K562 (cell line): ENCODE measurements around the gene SLC20A1. TPM values are rescaled to one million over a fixed set of nuclear protein-coding genes. Genes with fewer than 3 reads are reported as not detected.

Source experiments
- ATAC-seq: fragments of 200-7000 bp; cut with Tn5 transposase; 3 replicates; pipeline ENCODE4 v1.9.1; 2020; ENCODE audit warnings: moderate library complexity
- BruUV-seq: library from RNA; stranded (reverse); fragments of 400-500 nt; replicated peaks from 2 replicates; lab custom pipeline; 2021; lab: Mats Ljungman, UMichigan
- CTCF ChIA-PET: fragments of 300-600 bp; formaldehyde crosslinking; extraction: SDS; loops from one replicate; lab custom pipeline; 2021; ENCODE audit warnings: low intra/inter-chr PET ratio; lab: Yijun Ruan, JAX
- POLR2A ChIA-PET: fragments of 300-600, 350-650 bp; sonication (Branson Sonifier 250); formaldehyde crosslinking; extraction: SDS; loops from one replicate; lab custom pipeline; 2021; ENCODE audit warnings: antibody characterized with exemption, inconsistent platforms; lab: Yijun Ruan, JAX
- DNase-seq, 4 experiments: peaks; one replicate each; pipeline versions ENCODE4 v3.0.0 to v3.0.0-alpha.2; 2011 to 2018; ENCODE audit warnings: low spot score in 3 of 4, mixed read lengths in 3 of 4; ENCODE audit errors: extremely low read depth in 1 of 4
- FAIRE-seq: peaks from 2 replicates; lab custom pipeline; 2011; peaks lifted over from hg19 to GRCh38; lab: Jason Lieb, UNC
- H2AFZ ChIP-seq: 2 replicates; pipeline ENCODE4 v1.6.0; 2011; ENCODE audit warnings: low read depth, low read length, control low read depth, inconsistent platforms
- H3K27ac ChIP-seq: fragments of 200-600 bp; 3 replicates; pipeline ENCODE4 v1.8.0; 2011; ENCODE audit warnings: low read depth, mild to moderate bottlenecking, control low read depth, inconsistent platforms, low read length, moderate library complexity, mixed read lengths; ENCODE audit errors: extremely low read depth
- H3K27me3 ChIP-seq, 2 experiments: fragments of 300-600 bp in 1 of 2; 2 replicates in 1 of 2; 3 replicates in 1 of 2; pipeline versions ENCODE4 v1.6.0 to v1.8.0; 2011; ENCODE audit warnings: inconsistent platforms in 2 of 2, low read length in 2 of 2, mild to moderate bottlenecking in 1 of 2, mixed read lengths in 1 of 2, moderate library complexity in 1 of 2; ENCODE audit not compliant: control insufficient read depth in 2 of 2, insufficient read depth in 2 of 2
- H3K36me3 ChIP-seq: fragments of 300-600 bp; 3 replicates; pipeline ENCODE4 v1.8.0; 2011; ENCODE audit warnings: mild to moderate bottlenecking, low read length, inconsistent platforms; ENCODE audit not compliant: control insufficient read depth, insufficient read depth
- H3K4me1 ChIP-seq, 2 experiments: fragments of 200-600 bp in 1 of 2; replicated peaks in 1 of 2; 2 replicates in 1 of 2; 3 replicates in 1 of 2; pipeline versions ENCODE4 v1.5.1 to v1.8.0; 2011; ENCODE audit warnings: inconsistent platforms in 2 of 2, low read length in 2 of 2, mild to moderate bottlenecking in 1 of 2, mixed read lengths in 1 of 2, moderate library complexity in 1 of 2; ENCODE audit not compliant: control insufficient read depth in 2 of 2, insufficient read depth in 2 of 2
- H3K4me2 ChIP-seq: 2 replicates; pipeline ENCODE4 v1.6.1; 2011; ENCODE audit warnings: low read length, control low read depth, inconsistent platforms, mixed read lengths; ENCODE audit not compliant: insufficient read depth
- H3K4me3 ChIP-seq: fragments of 200-600 bp; sonication (generic), shearing (Covaris generic); 2 replicates; pipeline ENCODE4 v1.5.1; 2016; ENCODE audit warnings: control low read depth, inconsistent platforms
- H3K79me2 ChIP-seq: fragments of 200-600 bp; 3 replicates; pipeline ENCODE4 v1.8.0; 2011; ENCODE audit warnings: low read length, inconsistent platforms; ENCODE audit not compliant: control insufficient read depth, insufficient read depth
- H3K9ac ChIP-seq, 2 experiments: 2 replicates each; pipeline versions ENCODE4 v1.6.0 to v1.6.1; 2011; ENCODE audit warnings: low read depth in 2 of 2, low read length in 2 of 2, control low read depth in 1 of 2, inconsistent platforms in 1 of 2, mild to moderate bottlenecking in 1 of 2, mixed read lengths in 1 of 2; ENCODE audit not compliant: insufficient read depth in 1 of 2
- H3K9me1 ChIP-seq: one replicate; pipeline ENCODE4 v1.6.0; 2011; ENCODE audit warnings: inconsistent platforms, mild to moderate bottlenecking, low read length, moderate library complexity; ENCODE audit not compliant: control insufficient read depth, insufficient read depth
- H3K9me3 ChIP-seq: replicated peaks from 2 replicates; pipeline ENCODE4 v1.5.1; 2011; ENCODE audit warnings: low read depth, low read length, inconsistent platforms; ENCODE audit not compliant: control insufficient read depth, insufficient read depth
- H4K20me1 ChIP-seq: replicated peaks from 2 replicates; pipeline ENCODE4 v1.6.1; 2011; ENCODE audit warnings: low read length, inconsistent platforms, mixed read lengths; ENCODE audit not compliant: control insufficient read depth, insufficient read depth
- ATF7 ChIP-seq: fragments of 450-650 bp; IDR thresholded peaks from 2 replicates; pipeline ENCODE4 v1.7.1; 2014; ENCODE audit warnings: mild to moderate bottlenecking, moderate library complexity
- ERF ChIP-seq: fragments of 450-650 bp; formaldehyde crosslinking; IDR thresholded peaks from 2 replicates; pipeline ENCODE4 v1.4.0; 2020; ENCODE audit warnings: mild to moderate bottlenecking, mixed read lengths
- FUS ChIP-seq: fragments of 200-400 bp; formaldehyde crosslinking; optimal IDR thresholded peaks from 2 replicates; pipeline ENCODE3; 2017; ENCODE audit warnings: low read depth, low read length
- MCM3 ChIP-seq: fragments of 450-650 bp; IDR thresholded peaks from 2 replicates; pipeline ENCODE4 v1.6.1; 2016
- MEIS2 ChIP-seq: fragments of 450-650 bp; IDR thresholded peaks from 2 replicates; pipeline ENCODE4 v1.6.1; 2014; ENCODE audit warnings: mild to moderate bottlenecking; ENCODE audit not compliant: partially characterized antibody
- MTA1 ChIP-seq: fragments of 450-650 bp; IDR thresholded peaks from 2 replicates; pipeline ENCODE4 v1.6.1; 2017; ENCODE audit warnings: borderline replicate concordance
- NFATC3 ChIP-seq: fragments of 450-650 bp; IDR thresholded peaks from 2 replicates; pipeline ENCODE4 v1.6.1; 2017; ENCODE audit warnings: mild to moderate bottlenecking
- OTX1 ChIP-seq: fragments of 450-650 bp; formaldehyde crosslinking; IDR thresholded peaks from 2 replicates; pipeline ENCODE4 v1.4.0; 2022; ENCODE audit warnings: mild to moderate bottlenecking
- RFX1 ChIP-seq: fragments of 450-650 bp; IDR thresholded peaks from 2 replicates; pipeline ENCODE4 v1.6.1; 2016; ENCODE audit warnings: mild to moderate bottlenecking, moderate library complexity
- SMAD1 ChIP-seq: fragments of 150-350 bp; IDR thresholded peaks from 2 replicates; pipeline ENCODE4 v1.6.1; 2014; ENCODE audit warnings: low read length, low read depth; ENCODE audit not compliant: partially characterized antibody
- SMARCA5 ChIP-seq: fragments of 450-650 bp; IDR thresholded peaks from 2 replicates; pipeline ENCODE4 v1.6.1; 2016
- TCF7 ChIP-seq: sonication (generic); IDR thresholded peaks from 2 replicates; pipeline ENCODE4 v1.6.1; 2016; ENCODE audit warnings: antibody characterized with exemption, borderline replicate concordance
- ZC3H11A ChIP-seq: IDR thresholded peaks from 2 replicates; pipeline ENCODE4 v1.6.1; 2012; ENCODE audit warnings: low read depth, low read length, improper control_type of control experiment
- ZFPM2 ChIP-seq: fragments of 250-450 bp; sonication (Bioruptor Pico); IDR thresholded peaks from 2 replicates; pipeline ENCODE4 v1.5.1; 2022; ENCODE audit warnings: mild to moderate bottlenecking
- WGBS: fragments of 100-300 bp; shearing (Covaris generic); methylation state at CpG from one replicate; pipeline ENCODE4 v1.1.6; 2016; ENCODE audit warnings: low coverage, mixed read lengths; ENCODE audit not compliant: insufficient coverage; ENCODE audit errors: missing lambda C conversion rate; 5-methylcytosine and 5-hydroxymethylcytosine counted together
- in situ Hi-C: fragments of 300-500 bp; cut with MboI; formaldehyde crosslinking; loops from 4 replicates; pipeline ENCODE4 v1.15.0; 2018; ENCODE audit warnings: inconsistent platforms, mixed read lengths
- intact Hi-C: fragments of 100-400 bp; cut with micrococcal nuclease; formaldehyde crosslinking; loops from 2 replicates; pipeline ENCODE4 v1.14.2; 2022
- polyA plus RNA-seq, 8 experiments: library from polyadenylated mRNA; depleted of rRNA in 4 of 8; stranded (reverse) in 5 of 8; unstranded in 3 of 8; fragments of >200 nt; fragmentation: Nextera tagmentation in 2 of 8; fragmentation: Illumina TruSeq in 1 of 8; extraction: Ambion mirVana in 2 of 8; extraction: Trizol in 1 of 8; gene quantifications; 2 replicates each; pipeline versions ENCODE4 v1.2.1 to v1.2.3, GENCODE V29; 2011 to 2014; ENCODE audit warnings: inconsistent platforms in 1 of 8, missing spikeins in 1 of 8
- total RNA-seq, 7 experiments: library from RNA; depleted of rRNA in 6 of 7; stranded (reverse); fragments of >200 nt in 6 of 7; fragmentation: Illumina TruSeq in 2 of 7; extraction: Trizol in 2 of 7; gene quantifications; 2 replicates each; pipeline versions ENCODE4 v1.2.1 to v1.2.3, GENCODE V29; 2011 to 2021; ENCODE audit warnings: low replicate concordance in 1 of 7
- TF ChIP-seq, protein P1 (sequence below), 2 experiments: fragments of 450-650 bp; IDR thresholded peaks; 2 replicates each; pipeline ENCODE4 v1.6.1; 2018; ENCODE audit warnings: mild to moderate bottlenecking in 2 of 2, low read depth in 1 of 2; ENCODE audit not compliant: partially characterized antibody in 2 of 2
- TF ChIP-seq, protein P2 (sequence below): fragments of 450-650 bp; formaldehyde crosslinking; IDR thresholded peaks from 2 replicates; pipeline ENCODE4 v1.4.0; 2022; ENCODE audit warnings: missing genetic modification characterization

Gene SLC20A1
- total and polyA plus RNA-seq, 9 of the 15 experiments (the other 6 are each of a cell fraction or from before 2014, with no cell fraction given), result 53.8 to 150 (median 74.7) TPM

DNA sequence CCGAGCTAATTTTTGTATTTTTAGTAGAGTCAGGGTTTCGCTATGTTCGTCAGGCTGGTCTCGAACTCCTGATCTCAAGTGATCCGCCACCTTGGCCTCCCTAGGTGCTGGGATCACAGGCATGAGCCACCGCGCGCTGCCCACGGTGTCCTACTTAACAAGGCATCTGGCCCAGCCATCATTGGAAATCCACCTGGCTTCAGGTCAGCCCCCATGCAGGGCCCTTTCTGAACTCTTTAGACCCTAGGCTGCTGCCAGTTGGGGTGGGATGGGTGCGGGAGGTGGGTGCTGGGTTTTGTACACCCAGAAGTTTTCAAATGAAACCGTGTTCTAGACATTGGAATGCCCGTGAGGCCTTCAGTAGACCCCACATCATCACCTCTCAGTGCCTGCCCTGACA, 48.4 kb downstream of the SLC20A1 start:
- no peak overlapping the region for H2AFZ ChIP-seq
- intact Hi-C loops, result no loop called here
- BruUV-seq, result no TSS peak
- DNase-seq (no peak), FAIRE-seq (no peak), ATAC-seq (no peak)
- ChIA-PET CTCF (no interaction called here), POLR2A (no interaction called here)
- WGBS, result 88% methylated on average over 12 of the region's 12 CpGs
- peaks cover 29 to 31% of the 10 kb centered on the region in 2 experiments for H3K4me1 ChIP-seq
- no peaks in the 10 kb centered on the region for H3K9me1 ChIP-seq
- H3K79me2 ChIP-seq, result no peaks in the 10 kb centered on the region
- no peaks in the 10 kb centered on the region for H3K27me3 ChIP-seq
- no peaks in the 10 kb centered on the region for H3K9me3 ChIP-seq
- H3K4me2 ChIP-seq, result no peak overlapping the region
- H3K4me3 ChIP-seq, result no peak overlapping the region
- H3K27ac ChIP-seq, result no peak overlapping the region
- H4K20me1 ChIP-seq, result no peaks in the 10 kb centered on the region
- in situ Hi-C loops, result no loop called here
- no peaks in the 10 kb centered on the region for H3K36me3 ChIP-seq
- no peak overlapping the region for H3K9ac ChIP-seq
- TF ChIP-seq MEIS2 (no peak), FUS (no peak), RFX1 (no peak), SMARCA5 (no peak), OTX1 (CRISPR knock-in tag) (no peak), SMAD1 (no peak), NFATC3 (no peak), MCM3 (no peak), TCF7 (no peak), ERF (CRISPR knock-in tag) (no peak), ATF7 (no peak), ZFPM2 (no peak), MTA1 (no peak), ZC3H11A (no peak)
- TF ChIP-seq, protein P1, sequence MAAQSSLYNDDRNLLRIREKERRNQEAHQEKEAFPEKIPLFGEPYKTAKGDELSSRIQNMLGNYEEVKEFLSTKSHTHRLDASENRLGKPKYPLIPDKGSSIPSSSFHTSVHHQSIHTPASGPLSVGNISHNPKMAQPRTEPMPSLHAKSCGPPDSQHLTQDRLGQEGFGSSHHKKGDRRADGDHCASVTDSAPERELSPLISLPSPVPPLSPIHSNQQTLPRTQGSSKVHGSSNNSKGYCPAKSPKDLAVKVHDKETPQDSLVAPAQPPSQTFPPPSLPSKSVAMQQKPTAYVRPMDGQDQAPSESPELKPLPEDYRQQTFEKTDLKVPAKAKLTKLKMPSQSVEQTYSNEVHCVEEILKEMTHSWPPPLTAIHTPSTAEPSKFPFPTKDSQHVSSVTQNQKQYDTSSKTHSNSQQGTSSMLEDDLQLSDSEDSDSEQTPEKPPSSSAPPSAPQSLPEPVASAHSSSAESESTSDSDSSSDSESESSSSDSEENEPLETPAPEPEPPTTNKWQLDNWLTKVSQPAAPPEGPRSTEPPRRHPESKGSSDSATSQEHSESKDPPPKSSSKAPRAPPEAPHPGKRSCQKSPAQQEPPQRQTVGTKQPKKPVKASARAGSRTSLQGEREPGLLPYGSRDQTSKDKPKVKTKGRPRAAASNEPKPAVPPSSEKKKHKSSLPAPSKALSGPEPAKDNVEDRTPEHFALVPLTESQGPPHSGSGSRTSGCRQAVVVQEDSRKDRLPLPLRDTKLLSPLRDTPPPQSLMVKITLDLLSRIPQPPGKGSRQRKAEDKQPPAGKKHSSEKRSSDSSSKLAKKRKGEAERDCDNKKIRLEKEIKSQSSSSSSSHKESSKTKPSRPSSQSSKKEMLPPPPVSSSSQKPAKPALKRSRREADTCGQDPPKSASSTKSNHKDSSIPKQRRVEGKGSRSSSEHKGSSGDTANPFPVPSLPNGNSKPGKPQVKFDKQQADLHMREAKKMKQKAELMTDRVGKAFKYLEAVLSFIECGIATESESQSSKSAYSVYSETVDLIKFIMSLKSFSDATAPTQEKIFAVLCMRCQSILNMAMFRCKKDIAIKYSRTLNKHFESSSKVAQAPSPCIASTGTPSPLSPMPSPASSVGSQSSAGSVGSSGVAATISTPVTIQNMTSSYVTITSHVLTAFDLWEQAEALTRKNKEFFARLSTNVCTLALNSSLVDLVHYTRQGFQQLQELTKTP (IDR thresholded peaks at IDR 0.05; ENCODE audit: low read depth in 1 of 2, partially characterized antibody in 2 of 2), result no peak
- TF ChIP-seq, protein P2, sequence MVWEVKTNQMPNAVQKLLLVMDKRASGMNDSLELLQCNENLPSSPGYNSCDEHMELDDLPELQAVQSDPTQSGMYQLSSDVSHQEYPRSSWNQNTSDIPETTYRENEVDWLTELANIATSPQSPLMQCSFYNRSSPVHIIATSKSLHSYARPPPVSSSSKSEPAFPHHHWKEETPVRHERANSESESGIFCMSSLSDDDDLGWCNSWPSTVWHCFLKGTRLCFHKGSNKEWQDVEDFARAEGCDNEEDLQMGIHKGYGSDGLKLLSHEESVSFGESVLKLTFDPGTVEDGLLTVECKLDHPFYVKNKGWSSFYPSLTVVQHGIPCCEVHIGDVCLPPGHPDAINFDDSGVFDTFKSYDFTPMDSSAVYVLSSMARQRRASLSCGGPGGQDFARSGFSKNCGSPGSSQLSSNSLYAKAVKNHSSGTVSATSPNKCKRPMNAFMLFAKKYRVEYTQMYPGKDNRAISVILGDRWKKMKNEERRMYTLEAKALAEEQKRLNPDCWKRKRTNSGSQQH (CRISPR knock-in tag), result no peak
